Keratinocyte (primary cell): ENCODE results near the gene BCL7A. TPM values are rescaled to one million over a fixed set of nuclear protein-coding genes. Genes with fewer than 3 reads are reported as not detected.

ENCODE experiments used
- DNase-seq: peaks from one replicate; pipeline ENCODE4 v3.0.0-alpha.2; 2011; ENCODE audit warnings: low read depth, missing footprints, low spot score
- FAIRE-seq: peaks from 2 replicates; lab custom pipeline; 2011; peaks lifted over from hg19 to GRCh38; lab: Jason Lieb, UNC
- H2AFZ ChIP-seq: 2 replicates; pipeline ENCODE4 v1.6.0; 2012; ENCODE audit warnings: low read length, control low read depth, inconsistent platforms; ENCODE audit not compliant: control insufficient read depth
- H3K27ac ChIP-seq: 2 replicates; pipeline ENCODE4 v1.5.1; 2011; ENCODE audit warnings: low read length; ENCODE audit not compliant: control insufficient read depth, insufficient read depth
- H3K27me3 ChIP-seq: 3 replicates; pipeline ENCODE4 v1.6.0; 2011; ENCODE audit warnings: low read length; ENCODE audit not compliant: control insufficient read depth, insufficient read depth; ENCODE audit errors: extremely low read depth
- H3K36me3 ChIP-seq, 2 experiments: 2 replicates in 1 of 2; 3 replicates in 1 of 2; pipeline ENCODE4 v1.5.1; 2011; ENCODE audit warnings: low read length in 2 of 2, mild to moderate bottlenecking in 1 of 2; ENCODE audit not compliant: control insufficient read depth in 2 of 2, insufficient read depth in 2 of 2; ENCODE audit errors: extremely low read depth in 1 of 2
- H3K4me1 ChIP-seq: 3 replicates; pipeline ENCODE4 v1.5.1; 2011; ENCODE audit warnings: low read length; ENCODE audit not compliant: control insufficient read depth, insufficient read depth; ENCODE audit errors: extremely low read depth
- H3K4me2 ChIP-seq: 3 replicates; pipeline ENCODE4 v1.6.0; 2011; ENCODE audit warnings: low read depth, low read length; ENCODE audit not compliant: control insufficient read depth, insufficient read depth; ENCODE audit errors: extremely low read depth
- H3K4me3 ChIP-seq, 3 experiments: fragments of 200-600 bp in 1 of 3; sonication (generic) in 1 of 3; 2 replicates in 2 of 3; 3 replicates in 1 of 3; pipeline ENCODE4 v1.5.1; 2011 to 2016; ENCODE audit warnings: low read length in 3 of 3, mild to moderate bottlenecking in 3 of 3, control low read depth in 2 of 3, inconsistent platforms in 1 of 3, low read depth in 1 of 3, mixed read lengths in 1 of 3, mixed run types in 1 of 3, moderate library complexity in 1 of 3; ENCODE audit not compliant: control insufficient read depth in 2 of 3, insufficient read depth in 2 of 3; ENCODE audit errors: extremely low read depth in 1 of 3
- H3K79me2 ChIP-seq: 2 replicates; pipeline ENCODE4 v1.6.0; 2012; ENCODE audit warnings: low read length; ENCODE audit not compliant: control insufficient read depth, insufficient read depth
- H3K9ac ChIP-seq: 3 replicates; pipeline ENCODE4 v1.6.0; 2011; ENCODE audit warnings: low read length; ENCODE audit not compliant: control insufficient read depth, insufficient read depth; ENCODE audit errors: extremely low read depth
- H3K9me1 ChIP-seq: 3 replicates; pipeline ENCODE4 v1.6.0; 2011; ENCODE audit warnings: low read length; ENCODE audit not compliant: control insufficient read depth, insufficient read depth; ENCODE audit errors: extremely low read depth
- H3K9me3 ChIP-seq: 2 replicates; pipeline ENCODE4 v1.5.1; 2012; ENCODE audit warnings: low read depth, low read length; ENCODE audit not compliant: control insufficient read depth
- H4K20me1 ChIP-seq: 3 replicates; pipeline ENCODE4 v1.6.0; 2011; ENCODE audit warnings: low read length; ENCODE audit not compliant: control insufficient read depth, insufficient read depth; ENCODE audit errors: extremely low read depth
- EZH2 ChIP-seq: IDR thresholded peaks from one replicate; pipeline ENCODE4 v1.6.1; 2012; ENCODE audit warnings: inconsistent platforms, mild to moderate bottlenecking, low read length, moderate library complexity
- dilution Hi-C: fragments of 300-500 bp; cut with MboI; formaldehyde crosslinking; loops from one replicate; pipeline ENCODE4 v1.7.0; 2020; ENCODE audit warnings: low sequenced_read_pairs; ENCODE audit not compliant: extremely low pct_ligation_motif_present
- polyA plus RNA-seq, 5 experiments: library from polyadenylated mRNA; depleted of rRNA in 3 of 5; stranded (reverse) in 3 of 5; stranded (forward) in 1 of 5; unstranded in 1 of 5; fragments of >200 nt; gene quantifications; 1 replicate in 1 of 5; 2 replicates in 3 of 5; 3 replicates in 1 of 5; pipeline versions ENCODE4 v1.2.1 to v1.2.3, GENCODE V29; 2011 to 2012; ENCODE audit warnings: missing spikeins in 2 of 5, low read depth in 1 of 5, low replicate concordance in 1 of 5
- TF ChIP-seq, protein P1 (sequence below), 3 experiments: IDR thresholded peaks in 1 of 3; conservative IDR thresholded peaks in 1 of 3; optimal IDR thresholded peaks in 1 of 3; 2 replicates in 2 of 3; 3 replicates in 1 of 3; pipeline versions ENCODE3 to v1.5.1; 2011; ENCODE audit warnings: low read length in 3 of 3, mild to moderate bottlenecking in 3 of 3, moderate library complexity in 2 of 3, control low read depth in 1 of 3, inconsistent platforms in 1 of 3; ENCODE audit not compliant: insufficient read depth in 2 of 3; ENCODE audit errors: extremely low read depth in 1 of 3

The BCL7A gene
- polyA plus RNA-seq, 1 donor (not counting 4 experiments of a cell fraction or from before 2014, with no cell fraction given), result 12.8 TPM

DNA sequence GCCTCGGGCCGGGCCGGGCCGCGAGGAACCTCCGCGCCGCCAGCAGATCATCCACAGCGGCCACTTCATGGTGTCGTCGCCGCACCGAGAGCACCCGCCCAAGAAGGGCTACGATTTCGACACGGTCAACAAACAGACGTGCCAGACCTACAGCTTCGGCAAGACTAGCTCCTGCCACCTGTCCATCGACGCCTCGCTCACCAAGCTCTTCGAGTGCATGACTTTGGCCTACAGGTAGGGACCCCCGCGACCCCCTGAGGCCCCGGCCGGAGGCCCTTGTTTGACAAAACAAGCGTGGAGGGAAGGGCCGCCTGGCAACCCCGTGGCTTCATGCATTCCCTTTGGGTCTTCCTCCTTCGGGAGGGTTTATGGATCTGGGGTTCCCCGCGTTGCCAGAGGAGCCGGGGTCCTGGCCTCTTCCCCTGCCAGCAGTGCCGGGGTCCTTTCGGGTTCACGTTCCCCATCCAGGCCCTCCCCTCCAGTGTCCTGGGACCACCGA lies 57.4 kb downstream of the BCL7A start:
- no peaks in the 10 kb centered on the region for H3K27me3 ChIP-seq
- FAIRE-seq, result no peak
- peak overlapping the region; percentile 40 for H2AFZ ChIP-seq
- H3K79me2 ChIP-seq, result peaks cover 49% of the 10 kb centered on the region
- peaks cover 2 to 3% of the 10 kb centered on the region in 2 experiments for H3K36me3 ChIP-seq
- peaks cover 15% of the 10 kb centered on the region for H4K20me1 ChIP-seq
- no peak for TF ChIP-seq EZH2
- TF ChIP-seq, protein P1, sequence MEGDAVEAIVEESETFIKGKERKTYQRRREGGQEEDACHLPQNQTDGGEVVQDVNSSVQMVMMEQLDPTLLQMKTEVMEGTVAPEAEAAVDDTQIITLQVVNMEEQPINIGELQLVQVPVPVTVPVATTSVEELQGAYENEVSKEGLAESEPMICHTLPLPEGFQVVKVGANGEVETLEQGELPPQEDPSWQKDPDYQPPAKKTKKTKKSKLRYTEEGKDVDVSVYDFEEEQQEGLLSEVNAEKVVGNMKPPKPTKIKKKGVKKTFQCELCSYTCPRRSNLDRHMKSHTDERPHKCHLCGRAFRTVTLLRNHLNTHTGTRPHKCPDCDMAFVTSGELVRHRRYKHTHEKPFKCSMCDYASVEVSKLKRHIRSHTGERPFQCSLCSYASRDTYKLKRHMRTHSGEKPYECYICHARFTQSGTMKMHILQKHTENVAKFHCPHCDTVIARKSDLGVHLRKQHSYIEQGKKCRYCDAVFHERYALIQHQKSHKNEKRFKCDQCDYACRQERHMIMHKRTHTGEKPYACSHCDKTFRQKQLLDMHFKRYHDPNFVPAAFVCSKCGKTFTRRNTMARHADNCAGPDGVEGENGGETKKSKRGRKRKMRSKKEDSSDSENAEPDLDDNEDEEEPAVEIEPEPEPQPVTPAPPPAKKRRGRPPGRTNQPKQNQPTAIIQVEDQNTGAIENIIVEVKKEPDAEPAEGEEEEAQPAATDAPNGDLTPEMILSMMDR (optimal IDR thresholded peaks at IDR 0.05 in 1 of 3, IDR thresholded peaks at IDR 0.05 in 1 of 3, conservative IDR thresholded peaks at IDR 0.05 in 1 of 3; ENCODE audit: extremely low read depth in 1 of 3, insufficient read depth in 2 of 3, low read length in 3 of 3), result no peak
- H3K9ac ChIP-seq, result peak overlapping the region; percentile 91
- peak overlapping the region; percentile 62 to 99 (median 99) for H3K4me3 ChIP-seq
- H3K4me2 ChIP-seq, result peak overlapping the region; percentile 100
- no peaks in the 10 kb centered on the region for H3K9me3 ChIP-seq
- no peak for DNase-seq
- peak overlapping the region; percentile 79 for H3K27ac ChIP-seq
- peaks cover 4% of the 10 kb centered on the region for H3K9me1 ChIP-seq
- dilution Hi-C loops, result no loop called here
- peaks cover 26% of the 10 kb centered on the region for H3K4me1 ChIP-seq

DNA sequence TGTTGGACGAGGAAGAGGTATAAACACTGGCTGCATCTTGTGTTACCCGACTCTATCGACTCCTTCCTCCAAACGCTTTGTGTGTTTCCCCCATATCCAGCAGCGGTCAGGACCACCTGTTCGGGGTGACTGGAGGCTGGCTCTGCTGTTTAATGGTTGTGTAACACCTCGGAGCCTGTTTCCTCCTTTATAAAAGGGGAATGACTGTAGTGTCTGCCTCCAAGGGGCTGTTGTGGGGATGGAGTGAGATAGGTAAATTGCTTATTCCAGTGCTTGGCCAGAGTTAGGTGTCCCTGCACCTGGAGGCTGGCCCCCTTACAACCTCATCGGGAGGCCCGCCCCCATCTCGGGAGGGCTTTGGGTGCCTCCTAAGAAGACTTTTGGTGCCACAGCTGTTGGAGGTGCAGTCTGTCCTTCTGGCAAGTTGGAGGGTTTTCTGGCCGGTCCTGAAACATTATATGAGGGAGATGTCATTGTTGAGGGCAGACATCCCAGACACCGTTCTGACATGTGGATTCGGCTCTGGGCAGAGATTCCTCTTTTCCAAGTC lies 57.9 kb downstream of the BCL7A start:
- Histone ChIP-seq H3K27ac (peak overlapping the region; percentile 79), H3K27me3 (no peaks in the 10 kb centered on the region), H2AFZ (no peak overlapping the region), H3K4me1 (peaks cover 26% of the 10 kb centered on the region), H3K4me3 (peak overlapping the region; percentile 62 to 99 (median 99)), H3K4me2 (peak overlapping the region; percentile 100), H3K9ac (peak overlapping the region; percentile 91), H3K9me1 (peaks cover 4% of the 10 kb centered on the region), H4K20me1 (peaks cover 15% of the 10 kb centered on the region), H3K9me3 (no peaks in the 10 kb centered on the region), H3K36me3 (peaks cover 4 to 7% of the 10 kb centered on the region in 2 experiments), H3K79me2 (peaks cover 54% of the 10 kb centered on the region)
- DNase-seq (no peak), FAIRE-seq (no peak)
- dilution Hi-C loops, result loop anchor here (5.0 kb wide), 1 partner anchor 38 kb away; no protein-coding TSS in a partner anchor
- TF ChIP-seq EZH2, result no peak
- TF ChIP-seq, protein P1 (optimal IDR thresholded peaks at IDR 0.05 in 1 of 3, IDR thresholded peaks at IDR 0.05 in 1 of 3, conservative IDR thresholded peaks at IDR 0.05 in 1 of 3; ENCODE audit: extremely low read depth in 1 of 3, insufficient read depth in 2 of 3, low read length in 3 of 3), result no peak
